Suprapubic skin (tissue), 4 donors: Measurements from ENCODE around the gene SUPT20HL1.

Experiments
- CTCF ChIP-seq, 2 donors: fragments of 200-600 bp in 1 of 2; fragments of 450-650 bp in 1 of 2; sonication (generic) in 1 of 2; IDR thresholded peaks; one replicate each; pipeline ENCODE4 v1.5.1; 2016 to 2019; ENCODE audit warnings: antibody characterized with exemption in 2 of 2, mild to moderate bottlenecking in 1 of 2, moderate library complexity in 1 of 2
- POLR2A ChIP-seq, 2 donors: fragments of 450-650 bp; IDR thresholded peaks; one replicate each; pipeline ENCODE4 v1.6.1; 2017; ENCODE audit warnings: antibody characterized with exemption in 2 of 2, mild to moderate bottlenecking in 2 of 2, moderate library complexity in 2 of 2
- POLR2AphosphoS5 ChIP-seq, 3 donors: sonication (generic); formaldehyde crosslinking; IDR thresholded peaks; one replicate each; pipeline ENCODE4 v1.6.1; 2017; ENCODE audit warnings: antibody characterized with exemption in 3 of 3

- TF ChIP-seq POLR2AphosphoS5 (IDR thresholded peaks at IDR 0.05) (no peak), CTCF (IDR thresholded peaks at IDR 0.05) (no peak), POLR2A (IDR thresholded peaks at IDR 0.05) (no peak)
These were observed 3.3 kb upstream of the SUPT20HL1 start for GRCh38 chrX:24357106-24357505.
